Dedifferentiated amniotic fluid mesenchymal stem cell (primary cell): ENCODE measurements around the gene TRABD2B.

Experiments used
- DNase-seq: peaks from one replicate; pipeline ENCODE4 v3.0.0-alpha.2; 2016; ENCODE audit errors: extremely low spot score

Gene TRABD2B

GRCh38 chr1:47796626-47797025, 200.6 kb downstream of the TRABD2B start:
- no peak for DNase-seq

DNA sequence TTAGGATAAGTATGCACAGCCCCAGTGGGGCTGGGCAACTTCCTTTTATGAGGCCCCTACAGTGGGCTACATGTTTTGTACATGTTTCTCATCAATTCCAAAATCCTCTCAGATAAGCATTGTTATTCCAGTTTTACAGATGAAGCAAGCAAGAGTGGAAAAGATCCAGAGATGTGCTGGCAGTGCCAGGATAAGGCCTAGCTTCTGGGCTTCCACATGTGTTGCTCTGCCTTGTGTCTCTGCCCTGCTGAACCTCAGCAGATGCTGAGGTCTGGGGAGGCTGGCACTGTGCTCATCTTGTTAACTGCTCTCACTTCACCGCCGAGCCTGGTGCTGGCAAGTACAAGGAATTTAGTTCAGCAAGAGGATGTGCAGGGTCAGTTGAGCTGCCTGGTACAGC, 202.1 kb downstream of the TRABD2B start:
- DNase-seq = no peak

GRCh38 chr1:47794530-47794929, 202.7 kb downstream of the TRABD2B start:
- no peak for DNase-seq

DNA sequence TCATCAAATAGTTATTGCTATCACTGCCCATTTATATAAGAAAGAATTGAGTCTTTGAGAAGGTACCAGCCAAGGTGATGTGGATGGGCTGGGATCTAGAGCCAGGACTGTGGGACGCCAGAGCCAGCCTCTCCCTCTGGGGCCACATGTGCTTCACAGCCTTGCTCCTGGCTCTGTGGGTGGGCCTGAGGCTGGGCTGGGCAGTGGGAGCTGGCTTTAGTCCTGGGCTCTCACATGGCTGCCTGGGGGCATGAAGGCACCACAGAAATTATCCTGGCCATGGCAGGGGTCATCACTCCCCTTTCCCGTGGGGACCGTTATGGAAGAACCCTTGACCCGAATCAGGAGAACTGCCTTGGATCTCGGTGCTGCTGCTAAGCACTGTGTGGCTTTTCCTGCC, 203.1 kb downstream of the TRABD2B start:
- no peak for DNase-seq

DNA sequence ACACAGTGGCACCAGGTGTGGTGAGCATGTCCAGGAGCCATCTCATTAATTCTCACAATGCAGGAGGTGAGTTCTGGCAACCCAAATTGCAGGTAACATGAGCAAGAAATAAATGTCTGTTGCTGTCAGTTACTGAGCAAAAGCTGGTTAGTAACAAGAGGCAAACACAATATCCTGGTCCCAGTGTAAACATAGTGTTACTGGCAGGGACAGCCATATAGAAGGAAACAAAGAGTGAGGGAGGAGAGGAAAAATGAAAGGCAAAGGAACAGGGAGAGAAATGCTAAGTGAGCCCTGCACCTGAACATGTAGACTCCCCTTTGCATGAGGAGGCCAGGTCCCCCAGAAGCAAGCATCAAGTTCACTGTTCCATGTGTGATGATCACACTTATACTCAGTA, 203.6 kb downstream of the TRABD2B start:
- no peak for DNase-seq

GRCh38 chr1:47792779-47793178, 204.4 kb downstream of the TRABD2B start:
- no peak for DNase-seq

GRCh38 chr1:47791879-47792608, 205.1 kb downstream of the TRABD2B start:
- no peak for DNase-seq

DNA sequence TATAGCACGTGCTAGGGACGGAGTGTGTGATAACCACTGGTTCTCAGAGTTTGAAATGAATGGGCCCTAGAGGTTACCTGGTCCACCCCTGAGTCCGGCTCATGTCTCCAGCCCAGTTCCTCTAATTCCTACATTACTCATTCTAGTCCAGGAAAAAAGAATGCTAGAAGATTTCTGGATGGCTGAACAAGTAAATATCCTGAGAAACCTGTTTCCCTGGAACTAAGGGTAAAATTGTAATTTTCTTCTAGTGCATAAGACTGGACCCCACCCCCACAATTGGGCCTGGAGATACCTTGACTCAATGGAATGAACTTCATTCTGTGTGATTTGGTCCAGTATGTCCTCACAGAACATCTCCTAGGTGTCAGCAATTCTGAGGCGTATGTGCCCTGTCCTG, 208.4 kb downstream of the TRABD2B start:
- no peak for DNase-seq

- DNase-seq = no peak
These were observed 209.6 kb downstream of the TRABD2B start for GRCh38 chr1:47787560-47787959.

DNA sequence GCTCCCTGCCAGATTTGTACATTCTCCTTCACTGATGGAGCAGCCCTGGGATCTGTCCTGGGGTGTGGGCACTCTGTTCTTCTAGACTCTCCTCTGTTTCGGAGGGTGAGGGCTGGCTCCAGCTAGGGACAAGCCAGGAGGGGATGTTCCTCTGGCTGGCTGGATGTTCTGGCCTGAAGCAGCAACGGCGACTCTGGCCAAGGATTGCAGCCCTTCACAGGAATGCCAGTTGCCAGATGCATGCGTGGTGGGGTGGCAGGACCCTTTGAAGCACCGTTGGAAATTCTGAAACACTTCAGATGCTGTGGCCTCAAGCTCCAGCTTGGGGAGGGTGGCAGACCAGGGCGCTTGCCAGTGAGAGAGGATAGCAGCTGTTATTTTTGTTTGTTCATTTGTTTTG, 210.9 kb downstream of the TRABD2B start:
- no peak for DNase-seq

GRCh38 chr1:47785561-47786271, 211.5 kb downstream of the TRABD2B start:
- no peak for DNase-seq

DNA sequence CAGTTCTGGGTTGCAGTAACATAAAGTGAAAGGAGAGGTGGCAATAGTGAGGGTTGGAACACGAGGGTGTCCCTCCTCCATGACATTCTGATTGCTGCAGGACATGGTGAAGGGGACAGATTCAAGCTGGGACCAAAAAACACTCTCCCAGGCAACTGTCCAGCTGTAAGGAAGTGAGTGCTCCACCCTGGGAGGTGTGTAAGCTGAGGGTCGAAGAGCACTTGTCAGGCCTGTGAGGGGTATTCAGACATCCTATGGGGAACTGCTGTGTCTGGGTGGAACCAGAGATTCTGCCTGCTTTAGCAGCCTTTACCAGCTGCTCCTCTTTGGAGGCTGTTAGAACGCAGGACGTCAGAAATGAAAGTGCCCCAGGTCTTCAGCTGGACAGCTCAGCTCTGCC, 212.1 kb downstream of the TRABD2B start:
- DNase-seq = no peak

GRCh38 chr1:47784497-47784822, 212.7 kb downstream of the TRABD2B start:
- DNase-seq = no peak

DNA sequence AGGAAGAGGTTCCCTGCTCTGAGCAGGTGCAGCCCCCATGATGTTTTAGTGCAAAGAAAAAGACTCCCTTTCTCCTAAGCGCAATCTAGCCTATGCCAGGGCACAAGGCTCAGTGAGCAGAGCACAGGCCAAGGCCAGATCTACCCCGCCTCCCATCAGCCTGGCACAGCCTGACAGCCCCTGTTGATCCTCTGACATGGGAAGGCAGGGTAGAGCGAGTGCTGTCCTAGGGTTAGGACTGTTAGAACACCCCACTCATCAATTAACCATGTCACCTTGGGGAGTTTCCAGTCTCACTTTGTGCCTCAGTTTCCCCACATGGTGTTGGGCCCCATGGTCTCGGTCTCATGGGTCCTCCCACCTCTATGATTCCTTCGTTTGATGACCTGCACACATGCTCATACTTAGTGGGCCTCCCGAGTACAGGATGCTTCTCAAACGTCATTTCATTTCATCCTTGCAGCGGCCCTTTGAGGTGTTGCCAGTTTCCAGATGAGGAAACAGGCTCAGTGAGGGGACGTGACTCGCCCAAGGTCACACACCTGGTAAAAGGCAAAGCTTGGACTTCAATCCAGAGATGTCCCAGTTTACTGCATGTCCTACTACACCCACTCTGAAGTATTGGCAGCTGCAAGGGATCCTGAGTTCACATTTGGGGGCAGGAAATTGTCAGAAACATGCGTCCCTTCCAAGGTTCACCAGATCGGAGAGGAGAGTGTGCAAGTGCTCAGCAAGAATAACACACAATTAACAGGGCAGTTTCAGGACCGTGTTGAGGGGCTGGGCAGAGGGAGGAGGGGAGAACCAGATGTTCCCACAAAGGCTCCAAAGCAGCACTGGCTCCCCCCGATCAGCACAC, 213.3 kb downstream of the TRABD2B start:
- DNase-seq = no peak

DNA sequence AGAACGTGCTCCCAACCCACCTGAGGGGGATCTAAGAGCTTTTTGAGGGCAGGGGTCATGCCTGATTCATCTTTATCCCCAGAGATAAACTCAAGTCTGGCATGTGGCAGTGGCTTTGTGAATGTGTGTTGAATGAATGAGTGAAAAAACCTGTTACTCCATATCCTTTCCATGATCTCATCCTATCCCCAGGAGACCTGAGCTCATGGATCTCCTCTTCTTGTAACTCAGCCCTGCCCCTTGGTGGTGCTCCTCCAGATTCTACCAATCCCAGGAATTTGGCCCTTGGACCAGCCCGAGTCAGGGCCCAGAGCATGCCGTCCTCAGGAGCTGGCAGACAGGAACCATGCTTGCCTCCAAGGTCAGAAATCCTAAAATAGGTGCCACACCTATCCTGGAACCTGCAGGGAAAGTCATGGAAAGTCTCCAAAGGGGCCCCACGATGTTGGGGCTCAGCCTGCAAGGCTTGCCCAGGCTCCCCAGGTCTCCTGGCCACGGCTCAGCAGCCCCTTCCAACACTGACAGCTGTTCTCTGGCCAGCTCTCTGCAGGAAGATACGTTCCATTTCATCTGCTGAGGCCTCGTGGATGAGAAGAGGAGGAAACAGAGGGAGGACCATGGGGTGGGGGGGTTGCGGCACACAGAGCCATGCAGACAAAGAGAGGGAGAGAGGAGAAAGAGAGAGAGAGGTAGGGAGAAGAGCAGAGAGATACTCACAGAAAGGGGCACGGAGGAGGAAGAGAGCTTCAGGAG, 214.6 kb downstream of the TRABD2B start:
- no peak for DNase-seq

GRCh38 chr1:47781171-47781959, 215.8 kb downstream of the TRABD2B start:
- no peak for DNase-seq

DNA sequence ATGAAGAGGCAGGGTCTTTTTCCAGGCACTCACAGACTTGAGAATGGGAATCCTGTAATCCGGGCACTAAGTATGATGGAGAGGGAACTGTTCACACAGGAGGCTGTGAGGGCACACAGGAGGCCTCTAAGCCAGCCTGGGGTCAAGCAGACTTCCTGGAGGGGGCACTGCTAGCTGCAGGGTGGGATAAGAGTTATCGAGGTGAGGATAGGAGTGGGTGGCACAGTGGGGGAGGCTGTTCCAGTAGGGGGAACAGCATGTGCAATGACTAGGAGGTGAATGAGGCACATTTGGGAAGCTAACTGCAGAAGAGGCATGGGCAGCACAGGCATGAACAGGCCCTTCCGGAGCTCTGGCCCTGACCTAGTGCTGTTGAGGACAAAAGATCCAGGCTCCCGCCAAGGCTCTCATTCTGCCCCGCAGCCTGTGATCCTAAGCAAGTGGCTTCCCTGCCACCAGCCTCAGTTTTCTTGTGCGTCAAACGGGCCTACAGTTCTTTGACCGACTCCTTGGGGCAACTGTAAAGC, 216.7 kb downstream of the TRABD2B start:
- DNase-seq = no peak

- DNase-seq = no peak
These were observed 217.6 kb downstream of the TRABD2B start for GRCh38 chr1:47779613-47780012.

DNA sequence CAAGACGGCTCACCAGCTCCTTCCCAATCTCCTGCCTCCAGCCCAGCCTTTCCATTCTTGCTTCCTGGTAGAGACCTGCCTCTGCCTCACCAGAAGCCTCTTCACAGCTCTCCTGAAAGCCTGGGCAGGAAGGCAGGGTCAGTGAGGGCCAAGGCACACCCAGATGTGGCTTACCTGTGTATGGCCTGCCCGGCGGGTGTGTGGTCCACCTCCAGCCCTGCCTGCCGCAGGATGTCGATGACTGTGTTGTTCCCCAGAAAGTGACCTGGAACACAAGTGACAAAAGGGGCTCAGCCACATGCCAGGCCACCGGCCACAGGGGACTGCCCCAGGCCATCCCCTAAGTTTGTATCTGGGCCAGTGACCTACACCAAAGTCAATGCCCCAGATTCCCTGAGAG, 218.9 kb downstream of the TRABD2B start:
- DNase-seq = no peak

- no peak for DNase-seq
These were observed 219.9 kb downstream of the TRABD2B start for GRCh38 chr1:47777322-47777721.

DNA sequence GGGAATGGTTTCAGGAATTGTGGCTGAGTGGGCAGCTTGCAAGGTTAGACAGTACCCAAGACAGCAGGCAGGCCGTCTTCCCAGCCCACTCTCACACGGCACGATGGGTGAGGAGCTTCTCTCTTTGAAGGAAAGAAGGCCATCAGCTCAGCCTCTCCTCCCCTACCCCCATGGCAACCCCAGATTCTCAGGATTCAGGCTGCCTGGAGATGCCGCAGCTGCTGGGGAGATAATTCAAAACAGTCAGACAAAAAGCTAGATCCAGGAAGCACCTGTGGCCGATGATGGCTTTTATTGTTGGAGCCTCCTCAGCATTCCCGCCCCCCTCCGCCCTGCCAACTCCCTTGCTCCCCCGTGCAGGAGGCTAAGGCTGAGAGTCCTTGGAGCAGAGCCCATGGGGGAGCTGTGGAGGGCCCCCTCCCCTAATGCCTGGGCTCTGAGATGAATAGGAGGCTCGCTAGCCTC, 220.5 kb downstream of the TRABD2B start:
- no peak for DNase-seq
